OCI-M1 (cell line): Measurements from ENCODE around the gene NEUROD4.
"Not testable (repeated sequence)": the region's sequence is repeated elsewhere in the genome, so short reads cannot be mapped to it uniquely, and the experiment has no call there.

Experiments used
- DNase-seq: peaks from one replicate; lab custom pipeline; 2025; lab: John Stamatoyannopoulos, UW

The NEUROD4 gene, protein sequence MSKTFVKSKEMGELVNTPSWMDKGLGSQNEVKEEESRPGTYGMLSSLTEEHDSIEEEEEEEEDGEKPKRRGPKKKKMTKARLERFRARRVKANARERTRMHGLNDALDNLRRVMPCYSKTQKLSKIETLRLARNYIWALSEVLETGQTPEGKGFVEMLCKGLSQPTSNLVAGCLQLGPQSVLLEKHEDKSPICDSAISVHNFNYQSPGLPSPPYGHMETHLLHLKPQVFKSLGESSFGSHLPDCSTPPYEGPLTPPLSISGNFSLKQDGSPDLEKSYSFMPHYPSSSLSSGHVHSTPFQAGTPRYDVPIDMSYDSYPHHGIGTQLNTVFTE

DNA sequence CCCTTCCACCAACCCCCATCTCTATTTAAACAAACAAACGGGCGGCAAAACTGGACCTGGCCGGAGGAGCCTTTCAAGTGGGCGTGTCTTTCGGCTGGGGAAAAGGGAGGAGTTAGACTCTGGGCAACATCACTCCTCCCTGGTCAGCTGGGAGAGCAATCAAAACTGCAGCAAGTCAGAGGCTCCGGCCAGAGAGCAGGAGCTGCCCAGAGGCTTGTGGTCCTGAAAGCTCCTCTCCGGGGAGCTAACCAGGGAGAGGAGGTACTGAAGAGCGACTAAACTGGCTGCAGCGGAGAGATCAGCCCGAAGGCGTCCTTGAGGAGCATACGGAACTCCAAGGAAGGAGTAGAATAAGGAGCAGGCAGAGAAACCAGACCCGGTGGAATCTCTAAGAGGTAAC lies at the start of gene NEUROD4:
Gene NEUROD4, plus strand, starts transcription at position 191 of the 400 bp plus-strand sequence. CDS start 6,466 bp downstream, outside the sequence.
- peak; percentile 82 for DNase-seq

DNA sequence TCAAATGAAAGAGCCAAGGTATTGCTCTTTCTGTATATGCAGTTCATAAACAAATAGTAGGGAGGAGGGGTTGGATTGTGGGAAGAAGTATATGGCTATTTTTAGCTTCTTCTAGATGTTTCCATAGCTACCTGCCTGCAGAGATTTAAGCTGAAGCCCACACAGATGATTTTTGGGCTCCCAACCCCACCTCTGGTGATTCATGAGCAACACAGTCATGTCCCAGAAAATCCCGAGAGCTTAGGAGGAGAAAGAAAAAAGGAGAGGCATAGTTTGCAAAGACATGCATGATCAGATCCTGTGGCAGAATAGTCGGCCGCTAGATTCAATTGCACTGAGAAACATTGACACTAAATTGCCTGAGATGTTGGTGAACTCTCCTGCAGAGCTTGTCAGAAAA lies 49.0 kb upstream of the NEUROD4 start:
- DNase-seq: no peak

DNA sequence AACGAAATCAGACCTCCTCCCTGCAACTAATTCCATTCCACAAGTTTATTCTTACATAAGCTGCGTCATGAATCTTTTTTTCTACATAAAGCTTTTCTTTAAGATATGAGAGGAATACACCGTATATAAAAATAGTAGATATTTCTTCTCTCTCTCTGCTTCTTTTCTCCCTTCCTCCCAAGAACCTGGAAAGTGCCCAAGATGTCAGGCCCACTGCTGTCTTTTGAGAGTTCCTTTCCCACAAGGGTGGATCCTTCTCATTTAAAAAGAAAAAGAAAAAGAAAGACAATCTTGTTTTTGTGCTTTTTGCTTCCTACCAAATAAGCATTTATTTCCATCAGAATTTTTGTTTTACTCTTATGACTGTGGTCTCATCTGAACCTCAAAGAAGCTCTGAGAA lies 46.2 kb upstream of the NEUROD4 start:
- no peak for DNase-seq

DNA sequence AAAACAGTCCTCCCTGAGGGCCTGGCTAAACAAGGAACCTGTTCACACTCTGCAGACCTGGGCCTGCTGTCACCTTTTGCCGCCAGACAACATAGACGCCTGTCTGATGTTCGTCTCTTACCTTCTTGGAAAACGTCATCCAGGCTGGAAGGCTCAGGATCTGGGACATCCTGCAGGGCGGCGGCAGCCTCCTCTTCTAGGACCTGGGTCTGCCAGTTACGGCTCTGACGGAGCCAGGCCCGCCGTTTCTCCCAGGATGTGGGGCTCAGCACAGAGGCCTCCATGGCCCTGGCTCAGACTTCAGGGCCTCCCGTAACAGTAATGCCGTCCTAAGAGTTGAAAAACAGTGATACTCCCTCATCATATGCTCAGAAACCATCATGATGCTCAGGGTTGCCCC lies 45.5 kb upstream of the NEUROD4 start:
- no peak for DNase-seq

DNA sequence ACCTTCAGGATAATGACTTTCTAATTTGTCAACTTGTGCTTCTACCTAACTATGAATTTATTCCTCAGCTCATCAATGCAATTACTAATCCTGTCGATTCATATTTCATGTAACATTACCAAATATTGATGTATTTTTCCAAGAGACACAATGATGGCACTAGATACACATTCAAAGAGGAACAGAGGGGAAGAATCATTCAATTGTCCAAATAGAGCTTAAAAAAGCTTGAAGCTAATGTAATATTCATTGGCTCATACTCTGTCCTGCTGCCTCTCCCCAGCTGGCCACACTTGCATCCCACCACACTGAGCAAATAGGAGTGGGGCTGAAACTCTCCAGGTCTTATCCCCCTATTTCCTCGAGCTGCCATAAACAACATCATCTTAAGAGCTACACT lies 44.5 kb upstream of the NEUROD4 start:
- DNase-seq: no peak

DNA sequence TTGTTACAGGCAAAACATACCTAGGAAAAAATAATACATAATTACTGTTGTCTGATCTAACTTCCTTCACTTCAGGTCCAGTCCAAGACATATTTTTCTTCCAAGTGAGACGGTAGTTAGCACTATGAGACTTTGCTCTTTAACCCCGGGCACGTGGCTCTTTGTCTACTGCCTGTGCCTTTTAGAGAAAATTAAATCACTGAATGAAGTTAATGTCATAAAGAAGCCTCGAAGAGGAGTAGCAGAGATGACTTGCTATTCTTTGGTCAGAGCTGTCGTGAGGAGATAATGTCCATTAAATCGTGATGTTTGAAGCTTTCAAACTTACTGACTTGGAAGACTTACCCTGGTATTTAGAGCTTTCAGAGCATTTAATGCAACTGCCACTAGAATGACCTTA lies 43.9 kb upstream of the NEUROD4 start:
- peak; percentile 70 for DNase-seq

DNA sequence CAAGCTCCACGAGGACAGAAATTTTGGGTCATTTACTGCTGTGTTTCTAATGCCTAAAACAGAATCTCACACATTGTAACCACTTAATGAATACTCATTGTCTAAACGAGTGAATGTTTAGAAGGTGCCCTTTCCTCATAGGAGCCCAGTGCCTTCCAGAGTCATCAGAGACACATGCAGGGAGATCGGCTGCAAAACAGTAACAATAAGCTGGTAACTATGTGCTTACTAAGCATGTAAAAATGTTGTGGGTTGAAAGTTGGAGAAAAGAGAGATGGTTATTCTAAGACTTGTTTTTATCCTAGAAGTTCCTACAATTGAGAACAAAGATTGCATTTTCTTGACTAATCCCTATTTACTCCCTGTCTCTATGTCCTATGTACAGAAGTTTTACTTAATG lies 42.6 kb upstream of the NEUROD4 start:
- no peak for DNase-seq

DNA sequence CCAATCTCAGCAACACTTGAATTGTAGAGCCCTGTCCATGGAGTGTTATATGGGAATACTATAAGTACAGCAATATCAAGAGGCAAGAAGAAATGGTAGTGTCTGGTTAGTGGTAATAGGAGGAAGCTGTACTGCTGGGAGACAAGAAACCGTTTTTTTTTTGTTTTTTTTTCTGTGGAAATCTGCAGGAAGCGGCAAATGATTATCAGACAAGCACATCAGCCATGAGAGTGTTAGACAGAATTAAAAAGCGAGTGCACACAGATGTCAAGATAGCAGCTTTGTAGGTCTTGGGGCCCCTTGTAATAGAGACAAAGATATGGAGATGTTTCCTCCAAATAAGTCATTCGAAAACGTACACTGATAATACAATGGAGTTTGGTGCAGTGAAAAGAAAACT lies 41.9 kb upstream of the NEUROD4 start:
- DNase-seq: peak; percentile 80

DNA sequence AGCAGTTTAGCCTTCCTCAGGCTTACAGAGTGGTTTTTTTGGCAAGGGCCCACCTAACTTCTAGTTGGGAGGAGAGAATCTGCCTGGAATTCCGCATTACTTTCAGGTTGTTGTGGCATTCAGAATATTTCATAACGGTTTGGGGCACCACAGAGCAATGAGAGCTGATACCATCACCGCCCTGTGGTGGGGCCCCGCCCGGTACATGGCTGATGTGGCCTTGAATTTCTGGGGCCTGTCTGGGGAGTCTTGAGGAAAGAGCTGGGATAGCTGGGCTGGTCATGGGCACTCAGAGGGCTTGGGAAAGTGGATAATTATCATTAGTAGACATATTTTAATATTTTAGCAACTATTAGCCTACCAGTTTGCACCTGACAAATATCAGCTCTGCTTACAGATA lies 39.4 kb upstream of the NEUROD4 start:
- peak; percentile 72 for DNase-seq

DNA sequence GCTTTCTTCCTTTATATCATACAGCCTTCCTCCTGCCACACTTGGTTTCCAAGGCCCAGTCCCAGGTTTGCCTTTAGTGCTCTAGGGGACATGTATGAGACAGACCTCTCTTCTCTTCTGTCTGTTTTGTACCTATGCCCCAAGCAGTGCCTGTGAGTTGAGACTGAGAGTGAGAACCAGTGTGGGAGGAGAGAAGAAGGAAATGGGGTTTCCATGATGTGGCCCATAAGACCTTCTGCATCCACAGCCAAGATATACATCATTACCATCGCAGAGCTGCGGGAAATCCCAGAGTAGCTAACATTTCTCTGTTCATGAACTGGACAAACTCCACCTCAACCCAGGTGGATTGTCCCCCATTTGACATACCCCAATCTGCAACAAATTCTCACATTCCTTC lies 38.0 kb upstream of the NEUROD4 start:
- no peak for DNase-seq

DNA sequence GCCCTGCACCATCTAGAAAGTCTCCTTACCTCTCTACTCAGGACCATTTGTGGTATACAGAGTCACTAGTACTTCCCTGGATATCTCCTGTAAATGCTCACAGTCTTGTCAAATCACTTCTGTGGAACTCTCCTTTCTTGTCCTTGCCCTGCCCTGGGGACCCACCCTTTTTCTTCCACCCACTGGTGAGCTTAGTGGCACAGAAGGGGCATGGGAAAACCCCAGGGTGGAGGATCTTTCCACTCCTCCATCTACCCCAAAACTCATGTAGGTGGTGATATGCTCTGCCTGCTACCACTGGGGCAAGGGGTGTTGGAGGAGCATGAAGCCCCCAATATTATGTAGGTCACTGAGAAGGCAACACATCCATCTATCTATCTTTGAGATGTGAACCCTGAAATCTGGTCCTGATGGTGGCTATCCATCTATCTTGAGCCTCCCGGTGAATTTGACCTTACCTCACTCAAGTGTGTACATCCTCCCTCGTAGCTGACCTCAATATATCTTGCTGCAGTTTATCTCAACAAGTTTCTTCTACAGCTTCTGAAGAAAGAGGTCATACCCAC lies 36.2 kb upstream of the NEUROD4 start:
- no peak for DNase-seq

DNA sequence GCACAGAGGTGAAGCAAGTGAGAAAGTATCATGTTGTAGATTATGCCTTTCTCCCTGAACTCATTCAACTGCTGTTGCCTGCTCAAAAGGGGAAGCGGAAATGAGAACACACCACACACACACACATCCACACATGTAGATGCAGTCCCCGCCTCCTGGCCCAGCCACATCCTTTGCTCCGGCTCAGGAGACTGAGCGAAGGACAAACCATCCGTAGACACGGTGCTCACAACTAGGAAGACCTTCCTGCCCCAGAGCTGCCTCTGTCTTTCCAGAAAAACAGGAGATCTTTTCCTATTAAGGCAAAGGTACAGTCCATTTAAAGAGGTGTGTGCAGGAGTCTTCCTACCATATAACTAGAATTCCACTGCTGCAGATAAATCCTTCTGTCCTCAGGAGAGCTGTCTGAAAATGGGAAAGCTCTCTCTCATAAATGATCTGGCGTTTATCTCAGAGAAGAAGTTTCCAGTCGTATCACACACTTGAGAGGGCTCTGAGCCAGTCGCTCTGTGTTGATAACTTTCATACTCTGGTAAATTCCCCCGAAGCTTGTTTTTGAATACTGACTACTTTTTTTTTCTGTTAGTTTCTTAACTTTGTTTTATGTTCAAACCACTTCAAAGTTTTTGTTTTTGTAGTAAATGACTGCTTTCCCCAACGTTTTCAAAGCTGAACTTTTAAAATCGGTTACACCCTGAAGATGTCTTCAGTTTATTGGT lies 35.0 kb upstream of the NEUROD4 start, which contains the start of gene TESPA1:
Gene TESPA1, minus strand, starts transcription at position 105 of the 719 bp plus-strand sequence. CDS start 10,200 bp downstream, outside the sequence.
- DNase-seq: peak; percentile 96

DNA sequence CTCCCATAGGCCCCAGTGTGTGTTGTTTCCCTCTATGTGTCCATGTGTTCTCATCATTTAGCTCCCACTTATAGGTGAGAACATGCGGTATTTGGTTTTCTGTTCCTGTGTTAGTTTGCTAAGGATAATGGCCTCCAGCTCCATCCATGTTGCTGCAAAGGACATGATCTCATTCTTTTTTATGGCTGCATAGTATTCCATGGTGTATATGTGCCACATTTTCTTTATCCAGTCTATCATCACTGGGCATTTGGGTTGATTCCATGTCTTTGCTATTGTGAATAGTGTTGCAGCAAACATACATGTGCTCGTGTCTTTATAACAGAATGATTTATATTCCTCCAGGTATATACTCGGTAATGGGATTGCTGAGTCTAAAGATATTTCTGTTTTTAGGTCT lies 33.0 kb upstream of the NEUROD4 start:
- DNase-seq: not testable (repeated sequence)

DNA sequence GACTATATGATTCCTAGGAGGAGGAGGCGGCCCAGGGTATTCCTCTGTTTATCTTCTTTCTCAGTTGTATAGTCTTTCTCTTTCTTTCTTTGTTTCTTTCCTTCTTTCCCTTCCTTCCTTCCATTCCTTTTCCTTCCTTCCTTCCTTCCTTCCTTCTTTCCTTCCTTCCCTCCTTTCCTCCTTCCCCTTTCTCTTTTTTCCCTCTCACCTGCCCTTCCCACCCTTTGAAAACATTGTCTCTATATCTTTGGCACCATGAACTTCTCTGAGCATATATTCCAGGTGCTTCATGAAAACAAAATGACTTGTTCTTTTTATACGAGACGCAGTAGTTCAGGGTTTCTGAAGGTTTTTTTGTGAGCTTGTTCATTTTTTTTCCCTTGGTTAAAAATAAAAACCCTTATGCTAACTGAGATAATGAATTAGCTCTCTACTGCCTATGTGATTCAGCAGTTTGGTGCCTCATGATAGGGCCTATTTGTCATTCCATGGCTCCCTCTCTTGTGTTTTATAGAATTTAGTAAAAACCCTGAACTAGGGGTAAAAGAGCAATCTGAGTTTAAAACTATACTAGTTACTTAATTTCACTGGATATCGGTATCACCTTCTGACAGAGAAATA lies 32.1 kb upstream of the NEUROD4 start:
- peak; percentile 84 for DNase-seq

DNA sequence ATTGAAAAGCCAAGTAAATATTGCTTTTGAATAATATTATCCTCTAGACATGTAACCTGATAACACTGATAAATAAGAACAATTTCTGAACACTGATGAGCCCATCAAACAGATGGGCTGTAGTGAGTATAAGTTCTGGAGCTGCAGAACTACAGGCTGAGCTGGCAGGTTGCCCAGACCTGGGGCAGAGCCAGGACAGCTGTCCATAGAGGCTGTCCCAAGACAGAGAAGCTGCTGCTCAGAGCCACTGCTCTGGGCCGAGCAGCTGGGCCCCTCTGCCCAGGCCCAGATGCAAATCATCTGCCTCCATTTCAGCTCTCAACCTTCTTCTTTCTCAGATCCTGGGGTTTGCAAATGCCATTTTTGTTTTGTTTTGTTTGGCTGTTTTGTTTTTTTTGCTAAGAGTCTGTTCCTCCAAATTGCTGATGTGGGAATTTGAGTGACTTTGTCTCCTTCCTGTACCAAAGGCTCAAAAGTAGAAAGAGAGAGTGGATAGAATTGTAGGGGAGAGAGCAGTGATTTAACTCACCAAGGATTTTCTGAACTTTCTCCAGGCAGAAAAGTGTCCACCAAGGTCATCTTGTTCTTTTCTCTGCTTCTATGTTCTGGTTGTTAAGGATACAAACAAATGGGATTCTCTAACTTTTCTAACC lies 31.2 kb upstream of the NEUROD4 start:
- peak; percentile 88 for DNase-seq

DNA sequence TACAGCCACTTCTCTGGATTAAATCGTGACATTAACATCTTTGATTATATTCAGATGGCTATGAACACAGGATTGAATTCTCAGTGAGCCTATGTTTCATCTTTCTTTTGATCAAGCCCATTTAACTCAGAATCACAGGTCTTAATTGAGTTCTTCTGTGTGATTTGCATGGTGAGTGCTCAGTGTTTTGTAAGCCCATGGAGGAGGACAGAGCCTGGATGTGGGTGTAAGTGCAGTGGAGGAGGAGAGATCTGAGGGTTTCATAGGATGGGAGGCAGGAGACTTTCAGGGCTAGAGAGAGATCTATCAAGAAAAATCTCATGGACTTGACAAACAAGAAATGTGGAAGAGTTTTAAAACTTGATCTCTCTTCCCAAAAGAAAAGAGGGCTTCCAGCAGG lies 29.9 kb upstream of the NEUROD4 start:
- no peak for DNase-seq

DNA sequence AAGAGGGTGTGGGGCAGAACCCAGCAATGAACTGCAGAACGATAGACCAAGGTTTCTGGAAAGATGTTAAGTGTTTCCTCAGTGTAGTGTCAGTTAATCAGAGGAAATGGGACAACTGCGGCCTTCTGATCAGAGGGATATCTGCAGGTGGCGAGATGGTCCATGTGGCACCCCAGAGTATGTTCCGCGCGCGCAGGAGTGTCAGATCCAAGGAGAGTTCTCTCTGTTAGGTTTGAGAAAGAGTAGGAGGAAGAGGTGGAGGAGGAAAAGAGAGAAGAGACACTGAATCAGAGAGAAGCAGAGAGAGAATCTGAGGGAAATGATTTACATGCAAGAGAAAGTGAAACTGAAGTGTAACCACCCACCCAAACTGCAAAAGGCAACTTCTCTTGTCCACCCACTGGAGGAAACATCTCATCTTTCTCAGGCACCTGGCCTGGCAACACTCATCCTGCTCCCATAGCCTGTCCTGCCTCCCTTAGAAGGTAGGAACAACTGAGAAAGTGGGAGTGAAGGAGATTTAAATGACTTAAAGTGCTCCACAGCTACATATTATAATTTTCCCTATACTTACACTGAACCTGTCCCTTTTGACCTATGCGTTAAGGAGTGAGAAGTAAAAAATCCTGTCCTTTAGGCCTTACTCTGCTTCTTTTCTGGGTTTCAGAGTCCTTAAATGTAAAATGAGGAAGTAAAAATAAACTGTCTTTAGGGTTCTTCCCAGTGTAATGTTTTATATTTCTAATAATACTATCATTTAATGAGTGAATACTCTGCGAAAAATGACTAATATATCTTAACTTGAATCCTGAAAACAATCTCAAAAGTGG lies 28.4 kb upstream of the NEUROD4 start:
- peak; percentile 74 for DNase-seq

DNA sequence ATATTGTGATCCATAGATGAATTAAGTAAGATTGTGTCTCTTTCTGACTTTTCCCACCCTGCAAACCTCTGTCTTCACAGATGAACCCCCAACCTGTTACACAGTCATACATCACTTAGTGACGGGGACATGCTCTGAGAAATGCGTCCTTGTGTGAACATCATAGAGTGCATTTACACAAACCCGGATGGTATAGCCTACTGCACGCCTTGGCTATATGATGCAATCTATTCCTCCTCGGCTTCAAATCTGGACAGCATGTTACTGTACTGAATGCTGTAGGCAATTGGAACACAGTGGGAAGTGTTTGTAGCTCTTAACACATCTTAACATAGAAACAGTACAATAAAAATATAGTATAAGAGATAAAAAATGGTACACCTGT lies 27.8 kb upstream of the NEUROD4 start:
- DNase-seq: no peak

DNA sequence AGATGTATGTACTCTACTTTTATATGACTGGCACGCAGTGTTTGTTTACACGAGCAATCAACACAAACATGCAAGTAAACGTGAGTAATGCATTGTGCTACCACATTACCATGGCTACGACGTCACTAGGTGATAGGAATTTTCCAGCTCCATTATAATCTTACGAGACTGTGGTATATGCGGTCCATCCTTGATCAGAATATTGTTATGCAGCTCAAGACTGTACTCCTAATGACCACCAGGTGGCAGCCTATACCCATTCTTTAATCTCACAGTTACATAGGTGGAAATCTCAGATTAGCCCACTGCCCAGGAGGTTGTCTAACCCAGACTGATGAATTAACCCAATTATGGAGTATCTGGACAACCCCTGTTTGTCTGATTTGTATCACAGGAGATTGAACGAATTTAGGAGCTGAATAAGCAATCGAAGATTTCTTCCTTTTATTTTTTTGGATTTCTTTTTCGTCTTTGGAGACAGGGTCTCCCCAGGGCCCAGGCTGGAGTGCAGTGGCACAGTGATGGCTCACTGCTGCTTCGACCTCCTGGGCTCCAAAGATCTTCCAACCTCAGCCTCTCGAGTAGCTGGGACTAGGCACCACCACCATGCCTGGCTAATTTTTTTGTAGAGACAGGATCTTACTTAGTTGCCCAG lies 26.5 kb upstream of the NEUROD4 start:
- peak; percentile 83 for DNase-seq

DNA sequence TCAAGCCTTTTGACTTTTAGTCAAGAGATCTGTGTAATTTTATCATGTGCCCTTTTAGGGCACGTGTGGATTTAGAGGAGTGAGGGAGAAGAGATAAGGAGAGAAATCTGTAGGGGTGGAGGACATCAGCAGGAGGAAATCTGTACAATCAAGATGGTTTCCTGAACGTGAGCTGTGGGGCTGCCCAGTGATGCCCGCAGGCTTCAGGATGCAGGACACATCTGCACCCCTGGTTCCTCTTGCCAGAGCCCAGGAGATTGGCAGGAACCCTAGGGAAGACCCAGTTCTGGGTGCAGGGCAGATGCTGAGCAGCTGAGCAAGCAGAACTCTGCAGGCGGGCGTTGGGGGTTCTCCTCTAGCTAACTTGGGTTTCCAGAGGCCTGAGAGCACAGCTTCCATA lies 23.6 kb upstream of the NEUROD4 start:
- DNase-seq: no peak
